Right renal cortex interstitium (tissue), 3 donors: ENCODE results near the gene CRISP1. TPM values are rescaled to one million over a fixed set of nuclear protein-coding genes. Genes with fewer than 3 reads are reported as not detected.
"Not testable (repeated sequence)": the region's sequence is repeated elsewhere in the genome, so short reads cannot be mapped to it uniquely, and the experiment has no call there.

Source experiments
- DNase-seq, 3 donors: peaks; one replicate each; pipeline ENCODE4 v3.0.0-alpha.2; 2013; ENCODE audit warnings: low read depth in 3 of 3, low spot score in 2 of 3
- polyA plus RNA-seq, 3 donors: library from polyadenylated mRNA; unstranded; fragments of 120-200 nt; gene quantifications; one replicate each; pipeline ENCODE4 v1.2.1, GENCODE V29; 2013; ENCODE audit not compliant: insufficient read length in 3 of 3

The CRISP1 gene
- polyA plus RNA-seq, 3 donors: 0.10 to 0.12 TPM; not detected in 1

GRCh38 chr6:49847014-49847413, 19.3 kb downstream of the CRISP1 start:
- no peak for DNase-seq

GRCh38 chr6:49841424-49841823, 24.9 kb downstream of the CRISP1 start:
- DNase-seq: no peak

- DNase-seq: no peak
These were observed 26.4 kb downstream of the CRISP1 start for GRCh38 chr6:49839957-49840356.

DNA sequence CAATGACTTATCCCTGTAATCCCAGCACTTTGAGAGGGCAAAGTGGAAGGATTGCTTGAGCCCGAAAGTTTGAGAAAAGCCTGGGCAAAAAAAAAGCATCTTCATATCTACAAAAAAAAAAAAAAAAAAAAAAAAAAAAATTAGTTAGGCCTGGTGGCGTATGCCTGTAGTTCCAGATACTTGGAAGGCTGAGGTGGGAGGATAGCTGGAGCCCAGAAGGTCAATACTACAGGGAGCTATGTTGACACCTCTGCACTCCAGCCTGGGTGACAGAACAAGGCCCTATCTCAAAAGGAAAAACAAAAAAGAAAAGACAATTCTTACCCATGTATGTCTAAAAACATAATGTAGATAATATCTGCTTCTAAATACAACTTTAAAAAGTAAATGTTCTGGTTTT, 27.2 kb downstream of the CRISP1 start:
- no peak for DNase-seq

- DNase-seq: no peak
These were observed 31.2 kb downstream of the CRISP1 start for GRCh38 chr6:49835140-49835539.

DNA sequence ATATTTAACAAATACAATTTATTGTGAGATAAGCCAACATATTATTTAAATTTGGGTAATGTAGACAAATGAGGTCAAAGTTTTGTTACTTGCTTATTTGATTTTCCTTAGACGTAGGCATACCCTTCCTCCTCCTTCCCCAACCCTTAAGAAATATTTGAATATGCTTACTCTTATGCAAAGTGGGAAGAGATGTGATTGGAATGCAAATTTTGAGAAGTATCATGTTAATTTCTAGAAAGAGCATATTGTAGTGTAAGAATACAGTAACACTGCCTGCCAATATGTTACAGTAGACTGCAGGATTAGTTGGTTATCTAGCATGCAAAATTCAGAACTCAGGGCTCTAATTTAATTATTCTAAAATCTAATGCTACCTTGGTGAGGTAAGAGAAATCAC, 32.9 kb downstream of the CRISP1 start:
- DNase-seq: no peak

DNA sequence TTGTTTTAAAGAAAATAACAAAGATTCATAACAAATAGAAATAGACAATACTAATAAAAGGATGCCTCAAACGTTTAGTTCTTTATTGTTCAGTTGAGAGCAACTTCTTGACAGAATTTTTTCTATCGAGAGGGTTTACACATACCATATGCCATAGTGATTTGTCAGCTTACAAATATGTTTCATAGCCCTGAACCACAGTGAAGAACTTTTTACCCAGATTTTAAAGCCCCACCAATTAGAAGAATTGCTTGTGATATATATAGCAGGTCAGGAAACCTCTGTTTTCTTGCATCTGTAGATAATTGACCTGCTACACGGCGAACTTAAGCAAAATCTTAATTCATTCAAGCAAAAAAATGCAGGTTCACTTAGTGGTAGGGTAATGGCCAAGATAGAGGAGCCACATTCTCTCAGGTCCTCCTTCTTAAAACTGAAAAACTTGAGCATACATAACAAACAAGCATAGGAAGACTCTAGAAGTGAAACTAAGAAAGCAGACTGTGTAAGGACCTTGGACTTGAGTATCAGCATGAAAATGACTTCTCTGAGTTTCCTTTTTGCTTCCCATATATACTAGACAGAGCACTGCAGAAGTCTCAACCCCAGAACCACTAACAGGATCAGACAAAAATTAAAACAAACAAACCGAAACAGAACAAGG, 39.5 kb downstream of the CRISP1 start:
- DNase-seq: no peak

DNA sequence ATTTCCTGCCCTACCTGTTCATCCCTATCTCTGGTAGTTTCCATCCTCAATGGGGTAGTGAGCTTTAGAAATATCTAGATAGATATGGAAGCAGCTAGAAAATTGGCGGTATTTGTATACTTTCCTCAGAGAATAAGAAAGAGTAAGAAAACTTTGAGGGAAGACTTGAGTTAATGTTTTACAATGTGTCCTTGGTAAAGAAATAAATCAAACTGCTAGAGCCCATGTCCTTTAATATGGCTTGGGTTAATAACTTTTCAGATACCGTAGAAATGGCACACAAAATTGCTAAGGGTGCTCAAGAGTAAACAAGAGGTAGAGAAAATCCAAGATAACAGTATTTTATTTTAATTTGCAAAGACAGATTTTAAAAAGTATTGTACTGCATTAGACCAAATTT, 51.2 kb downstream of the CRISP1 start:
- DNase-seq: no peak

- DNase-seq: no peak
These were observed 53.1 kb downstream of the CRISP1 start for GRCh38 chr6:49813248-49813647.

GRCh38 chr6:49806145-49806544, 60.2 kb downstream of the CRISP1 start:
- DNase-seq: no peak

DNA sequence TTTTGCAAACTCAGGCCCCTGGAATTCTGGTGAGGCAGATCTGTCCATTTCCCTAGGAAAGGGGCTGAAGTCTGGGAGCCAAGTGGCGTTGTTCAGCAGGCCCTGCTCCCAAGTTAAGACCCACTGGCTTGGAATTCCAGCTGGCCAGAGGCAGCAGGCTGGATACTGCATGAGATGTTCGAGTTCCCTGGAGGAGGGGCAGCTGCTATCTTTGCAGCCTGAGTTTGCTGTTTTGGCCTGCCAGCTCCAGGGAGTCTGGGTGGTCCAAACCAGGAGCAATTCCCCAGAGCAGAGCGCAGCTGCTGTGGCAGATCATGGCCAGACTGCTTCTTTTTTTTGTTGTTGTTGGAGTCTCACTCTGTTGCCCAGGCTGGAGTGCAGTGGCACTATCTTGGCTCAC, 61.1 kb downstream of the CRISP1 start:
- DNase-seq: no peak

DNA sequence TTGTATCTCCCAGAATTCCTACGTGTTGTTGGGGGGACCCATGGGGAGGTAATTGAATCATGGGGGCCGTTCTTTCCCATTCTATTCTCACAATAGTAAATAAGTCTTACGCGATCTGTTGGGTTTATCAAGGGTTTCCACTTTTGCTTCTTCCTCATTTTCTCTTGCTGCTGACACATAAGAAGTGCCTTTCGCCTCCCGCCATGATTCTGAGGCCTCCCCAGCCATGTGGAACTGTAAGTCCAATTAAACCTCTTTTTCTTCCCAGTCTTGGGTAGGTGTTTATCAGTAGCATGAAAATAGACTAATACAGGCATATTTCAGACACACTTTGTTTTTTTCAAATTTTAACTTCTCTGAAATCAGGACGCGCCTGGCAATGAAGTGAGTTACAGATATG, 64.8 kb downstream of the CRISP1 start:
- no peak for DNase-seq

DNA sequence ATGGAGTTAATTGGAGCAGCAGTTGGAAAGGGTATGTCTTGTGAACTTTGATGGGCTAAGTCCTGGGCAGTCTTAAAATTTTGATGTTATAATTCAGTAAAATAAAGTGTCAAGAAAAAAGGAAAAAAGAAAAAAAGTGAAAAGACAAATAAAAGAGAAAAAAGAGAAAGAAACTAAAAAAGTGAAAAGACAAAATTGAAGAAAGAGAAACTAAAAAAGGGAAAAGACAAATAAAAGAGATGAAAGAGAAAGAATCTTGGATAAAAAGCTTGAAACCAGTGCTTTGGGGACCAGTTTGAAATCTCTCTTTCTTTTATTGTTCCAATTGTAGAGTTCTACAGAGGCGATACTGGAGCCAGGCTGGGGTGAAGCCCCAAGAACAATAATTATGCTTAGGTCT, 67.2 kb downstream of the CRISP1 start:
- no peak for DNase-seq

- DNase-seq: not testable (repeated sequence)
These were observed 69.4 kb downstream of the CRISP1 start for GRCh38 chr6:49796842-49797455.

DNA sequence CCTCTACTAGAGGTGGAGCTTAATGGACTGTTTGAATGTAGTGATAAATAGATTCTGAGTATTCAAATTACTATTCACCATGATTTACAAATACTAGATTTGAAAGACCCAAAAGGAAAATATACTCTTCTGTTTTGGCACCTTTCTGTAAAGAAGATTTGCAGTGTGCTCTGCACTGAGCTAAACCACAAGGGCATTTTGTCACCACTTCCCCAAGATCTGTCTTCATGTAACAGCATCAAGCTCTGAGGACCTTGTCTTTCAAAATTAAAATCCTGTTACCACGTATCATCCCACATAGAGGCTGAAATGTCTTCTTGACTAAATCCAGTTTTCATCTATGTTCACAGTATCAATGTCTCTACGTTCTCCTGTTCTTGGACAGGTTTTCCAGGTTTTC, 76.0 kb downstream of the CRISP1 start:
- no peak for DNase-seq

DNA sequence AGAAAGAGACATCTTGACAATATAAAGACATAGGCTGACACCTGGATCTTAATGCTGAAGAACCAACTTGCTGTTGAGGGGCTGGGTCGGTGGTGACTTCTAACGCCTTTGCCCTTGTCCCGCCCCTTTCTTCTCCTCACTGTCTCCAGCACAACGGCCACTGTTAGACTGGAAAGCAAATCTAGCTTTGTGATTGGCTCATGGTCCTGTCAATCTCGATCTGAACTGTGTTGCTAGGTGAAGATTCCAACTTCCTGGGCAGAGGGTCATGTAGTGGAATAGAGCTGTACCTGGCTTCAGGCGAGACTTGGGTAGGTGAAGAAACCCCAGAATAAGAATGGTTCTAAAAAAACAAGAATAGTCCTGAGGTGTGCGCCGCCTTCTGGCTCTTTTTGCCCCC, 79.2 kb downstream of the CRISP1 start, which contains the start of gene PGK2:
Gene PGK2 (minus strand): TSS at position 110 of the 400 bp plus-strand sequence. CDS start 98 bp downstream, at position 12.
- no peak for DNase-seq

DNA sequence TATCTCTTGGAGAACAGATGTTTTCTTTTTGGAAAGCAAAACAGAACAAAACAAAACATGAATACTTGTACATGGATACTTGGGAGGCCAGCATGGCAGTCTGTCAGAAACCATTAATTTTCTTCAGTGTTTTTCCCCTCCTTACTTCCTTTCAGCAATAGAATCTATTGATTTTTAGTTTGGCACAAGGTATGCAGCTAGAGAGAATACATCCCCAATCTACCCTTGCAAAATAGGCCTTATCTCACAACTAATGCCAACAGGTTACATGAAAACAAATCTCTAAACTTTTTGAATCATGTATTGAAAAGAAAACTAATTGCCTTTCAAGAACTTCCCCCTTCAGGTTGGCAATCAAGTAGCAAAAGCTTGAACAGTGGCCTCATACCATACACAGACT, 82.1 kb downstream of the CRISP1 start:
- DNase-seq: no peak

Other genes starting within 250 kb of the CRISP1 start
- gene RHAG, start 229.7 kb downstream of the CRISP1 start, polyA plus RNA-seq: 1 to 10 TPM in 1 of 3 donors, under 1 TPM in 2; 0.67 to 1.6 (median 0.80) TPM
- gene CRISP2, start 153.0 kb downstream of the CRISP1 start, polyA plus RNA-seq: under 1 TPM; 0.15 to 0.24 (median 0.18) TPM
- under 1 TPM; 0.10 to 0.55 (median 0.10) TPM for gene CRISP3, start 122.1 kb downstream of the CRISP1 start, polyA plus RNA-seq
- gene PGK2, start 79.2 kb downstream of the CRISP1 start, polyA plus RNA-seq: not detected
- not detected for gene DEFB114, start 97.6 kb upstream of the CRISP1 start, polyA plus RNA-seq
- gene DEFB113, start 103.1 kb upstream of the CRISP1 start, polyA plus RNA-seq: not detected
- not detected for gene DEFB110, start 155.5 kb upstream of the CRISP1 start, polyA plus RNA-seq
- not detected for gene DEFB112, start 183.4 kb upstream of the CRISP1 start, polyA plus RNA-seq